ENCODE results near the gene KCNK6. TPM values are rescaled to one million over a fixed set of nuclear protein-coding genes. Genes with fewer than 3 reads are reported as not detected.
A peak's percentile ranks its signal among the peaks of the same experiment; 100 is the strongest.

KCNK6 gene
- polyA plus RNA-seq, 1 donor, result 4.7 TPM

DNA sequence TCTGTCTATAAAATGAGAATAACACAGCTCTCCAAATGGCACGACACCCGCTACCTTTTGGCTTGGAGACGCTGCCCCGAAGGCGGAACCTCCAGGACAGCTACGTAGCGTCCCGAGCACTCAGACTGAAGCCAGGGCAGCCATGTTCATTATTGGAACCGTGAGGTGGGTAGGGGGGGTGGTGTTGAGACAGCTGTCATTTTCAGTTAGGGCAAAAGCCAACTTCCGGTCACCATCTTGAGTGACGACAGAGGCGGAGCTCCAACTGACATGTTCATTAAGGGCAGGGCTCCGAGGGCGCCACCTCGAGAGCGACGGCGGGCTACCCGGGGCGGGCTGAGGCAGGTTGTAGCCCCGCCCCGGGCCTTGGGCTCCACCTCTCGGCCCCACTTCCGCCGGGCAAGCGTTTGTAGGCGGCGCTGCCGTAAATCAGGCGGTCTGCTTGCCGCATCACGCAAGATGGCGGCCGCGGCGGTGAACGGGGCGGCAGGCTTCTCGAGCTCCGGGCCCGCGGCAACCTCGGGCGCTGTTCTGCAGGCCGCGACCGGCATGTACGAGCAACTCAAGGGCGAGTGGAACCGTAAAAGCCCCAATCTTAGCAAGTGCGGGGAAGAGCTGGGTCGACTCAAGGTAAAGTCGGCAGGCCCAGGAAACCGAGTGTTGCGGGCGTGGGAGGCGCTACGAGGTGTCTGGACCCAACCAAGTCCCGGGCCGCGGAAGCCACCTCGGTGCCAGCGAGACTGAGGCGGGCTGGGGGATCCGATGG lies 54.9 kb downstream of the KCNK6 start, which contains the start of gene PSMD8:
TSS of gene PSMD8 (plus strand) at position 240 of the 766 bp plus-strand sequence. CDS start at position 271, 31 bp downstream.
- peak within 1 kb of the TSS; percentile 75 for H3K4me3 ChIP-seq (ENCODE audit: low read length)
- no peaks in the 10 kb centered on the region for H3K27me3 ChIP-seq (ENCODE audit: control insufficient read depth, insufficient read depth, low read length)
- no CpG with 5 or more reads among the region's 65 CpGs for WGBS (ENCODE audit: insufficient coverage, low lambda C conversion rate)
- DNase-seq, result peak; percentile 100
- H3K36me3 ChIP-seq (ENCODE audit: control insufficient read depth, insufficient read depth, low read length), result peaks cover 23% of the 10 kb centered on the region
- peaks cover 11% of the 10 kb centered on the region for H3K4me1 ChIP-seq (ENCODE audit: control insufficient read depth, insufficient read depth, low read length)
- peak within 1 kb of the TSS; percentile 89 for H3K27ac ChIP-seq (ENCODE audit: low read length)
- no peaks in the 10 kb centered on the region for H3K9me3 ChIP-seq (ENCODE audit: control insufficient read depth, low read depth, low read length)

DNA sequence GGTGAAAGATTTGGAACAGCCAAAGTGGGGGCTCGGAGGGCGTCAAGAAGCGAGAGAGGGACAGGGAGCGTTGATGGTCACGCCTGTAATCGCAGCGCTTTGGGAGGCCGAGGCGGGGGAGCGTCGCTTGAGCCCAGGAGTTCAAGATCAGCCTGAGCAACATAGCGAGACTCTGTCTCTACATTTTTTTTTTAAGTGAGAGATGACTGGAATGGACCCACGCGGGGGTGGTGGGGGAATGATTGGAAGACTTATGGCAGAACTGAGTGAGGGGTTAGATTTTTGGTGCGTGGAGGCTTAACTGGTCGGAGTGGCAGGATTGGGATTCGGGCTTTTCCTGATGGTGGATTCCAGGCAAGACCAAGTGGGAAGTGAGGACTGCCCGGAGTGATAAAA lies 55.5 kb downstream of the KCNK6 start:
- peak overlapping the region; percentile 75 for H3K4me3 ChIP-seq (ENCODE audit: low read length)
- no peaks in the 10 kb centered on the region for H3K9me3 ChIP-seq (ENCODE audit: control insufficient read depth, low read depth, low read length)
- peaks cover 25% of the 10 kb centered on the region for H3K36me3 ChIP-seq (ENCODE audit: control insufficient read depth, insufficient read depth, low read length)
- H3K27ac ChIP-seq (ENCODE audit: low read length), result peak overlapping the region; percentile 88
- no peak for DNase-seq
- no peaks in the 10 kb centered on the region for H3K27me3 ChIP-seq (ENCODE audit: control insufficient read depth, insufficient read depth, low read length)
- no CpG with 5 or more reads among the region's 18 CpGs for WGBS (ENCODE audit: insufficient coverage, low lambda C conversion rate)
- peaks cover 11% of the 10 kb centered on the region for H3K4me1 ChIP-seq (ENCODE audit: control insufficient read depth, insufficient read depth, low read length)

- Histone ChIP-seq H3K27me3 (ENCODE audit: control insufficient read depth, insufficient read depth, low read length) (no peaks in the 10 kb centered on the region), H3K4me3 (ENCODE audit: low read length) (peak overlapping the region; percentile 75), H3K4me1 (ENCODE audit: control insufficient read depth, insufficient read depth, low read length) (peaks cover 11% of the 10 kb centered on the region), H3K36me3 (ENCODE audit: control insufficient read depth, insufficient read depth, low read length) (peaks cover 31% of the 10 kb centered on the region), H3K9me3 (ENCODE audit: control insufficient read depth, low read depth, low read length) (no peaks in the 10 kb centered on the region), H3K27ac (ENCODE audit: low read length) (no peak overlapping the region)
- WGBS (ENCODE audit: insufficient coverage, low lambda C conversion rate), result no CpG with 5 or more reads among the region's 5 CpGs
- no peak for DNase-seq
These were observed 56.1 kb downstream of the KCNK6 start for GRCh38 chr19:38375748-38376147.

DNA sequence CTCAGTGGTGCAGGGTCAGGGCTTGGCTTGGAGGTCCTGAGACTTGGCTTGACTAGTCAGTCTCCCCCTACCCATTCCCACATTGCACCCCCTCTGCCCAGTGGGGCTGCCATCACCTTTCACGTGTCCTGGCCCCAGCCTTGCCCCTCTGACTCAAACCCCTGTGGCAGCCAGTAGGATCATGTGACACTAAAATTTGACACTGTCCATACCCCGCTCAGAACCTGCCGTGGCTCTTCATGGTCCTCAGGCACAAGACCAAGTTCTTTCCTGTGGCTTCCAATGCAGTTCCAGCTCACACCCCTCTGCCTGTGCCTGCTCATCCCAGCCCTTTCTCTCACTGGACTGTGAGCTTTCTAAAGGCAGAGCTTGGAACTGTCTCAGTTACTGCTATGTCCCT lies 56.9 kb downstream of the KCNK6 start:
- Histone ChIP-seq H3K9me3 (ENCODE audit: control insufficient read depth, low read depth, low read length) (no peaks in the 10 kb centered on the region), H3K36me3 (ENCODE audit: control insufficient read depth, insufficient read depth, low read length) (peaks cover 39% of the 10 kb centered on the region), H3K4me3 (ENCODE audit: low read length) (no peak overlapping the region), H3K4me1 (ENCODE audit: control insufficient read depth, insufficient read depth, low read length) (peaks cover 11% of the 10 kb centered on the region), H3K27ac (ENCODE audit: low read length) (no peak overlapping the region), H3K27me3 (ENCODE audit: control insufficient read depth, insufficient read depth, low read length) (no peaks in the 10 kb centered on the region)
- WGBS (ENCODE audit: insufficient coverage, low lambda C conversion rate), result no CpG with 5 or more reads among the region's 3 CpGs
- no peak for DNase-seq

DNA sequence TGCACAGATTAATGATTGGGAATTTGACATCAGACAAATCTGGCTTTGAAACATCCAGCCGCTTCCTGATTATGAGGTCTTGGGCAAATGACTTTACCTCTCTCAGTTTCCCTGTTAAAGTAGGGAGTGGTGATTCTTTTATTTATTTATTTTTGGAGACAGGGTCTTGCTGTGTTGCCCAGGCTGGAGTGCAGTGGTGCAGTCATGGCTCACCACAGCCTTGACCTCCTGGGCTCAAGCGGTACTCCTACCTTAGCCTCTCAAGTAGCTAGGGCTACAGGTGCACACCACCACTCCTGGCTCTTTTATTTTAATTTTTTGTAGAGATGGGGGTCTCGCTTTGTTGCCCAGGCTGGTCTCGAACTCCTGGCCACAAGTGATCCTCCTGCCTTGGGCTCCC lies 57.4 kb downstream of the KCNK6 start:
- no peaks in the 10 kb centered on the region for H3K9me3 ChIP-seq (ENCODE audit: control insufficient read depth, low read depth, low read length)
- peaks cover 44% of the 10 kb centered on the region for H3K36me3 ChIP-seq (ENCODE audit: control insufficient read depth, insufficient read depth, low read length)
- H3K4me3 ChIP-seq (ENCODE audit: low read length), result no peak overlapping the region
- H3K27me3 ChIP-seq (ENCODE audit: control insufficient read depth, insufficient read depth, low read length), result no peaks in the 10 kb centered on the region
- WGBS (ENCODE audit: insufficient coverage, low lambda C conversion rate), result no CpG with 5 or more reads among the region's 4 CpGs
- peaks cover 11% of the 10 kb centered on the region for H3K4me1 ChIP-seq (ENCODE audit: control insufficient read depth, insufficient read depth, low read length)
- H3K27ac ChIP-seq (ENCODE audit: low read length), result no peak overlapping the region
- DNase-seq, result no peak

DNA sequence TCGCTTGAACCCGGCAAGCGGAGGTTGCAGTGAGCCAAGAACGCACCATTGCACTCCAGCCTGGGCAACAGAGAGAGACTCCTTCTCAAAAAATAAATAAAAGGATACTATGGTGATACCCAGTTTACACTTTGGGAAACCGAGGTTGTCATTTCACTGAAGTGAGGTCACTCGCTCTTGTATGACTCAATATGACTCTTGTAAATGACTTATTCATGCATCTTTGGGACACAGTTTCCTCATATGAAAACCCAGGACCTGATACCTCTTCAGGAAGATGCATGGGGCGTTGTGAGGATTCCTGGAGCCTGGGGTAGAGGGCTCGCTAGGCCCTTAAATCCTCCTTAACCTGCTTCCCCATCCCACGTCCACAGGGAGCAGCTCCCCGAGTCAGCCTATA lies 59.2 kb downstream of the KCNK6 start:
- H3K4me3 ChIP-seq (ENCODE audit: low read length), result no peak overlapping the region
- H3K9me3 ChIP-seq (ENCODE audit: control insufficient read depth, low read depth, low read length), result no peaks in the 10 kb centered on the region
- no peak overlapping the region for H3K27ac ChIP-seq (ENCODE audit: low read length)
- peaks cover 11% of the 10 kb centered on the region for H3K4me1 ChIP-seq (ENCODE audit: control insufficient read depth, insufficient read depth, low read length)
- WGBS (ENCODE audit: insufficient coverage, low lambda C conversion rate), result no CpG with 5 or more reads among the region's 10 CpGs
- no peak for DNase-seq
- H3K36me3 ChIP-seq (ENCODE audit: control insufficient read depth, insufficient read depth, low read length), result peaks cover 59% of the 10 kb centered on the region
- H3K27me3 ChIP-seq (ENCODE audit: control insufficient read depth, insufficient read depth, low read length), result no peaks in the 10 kb centered on the region

DNA sequence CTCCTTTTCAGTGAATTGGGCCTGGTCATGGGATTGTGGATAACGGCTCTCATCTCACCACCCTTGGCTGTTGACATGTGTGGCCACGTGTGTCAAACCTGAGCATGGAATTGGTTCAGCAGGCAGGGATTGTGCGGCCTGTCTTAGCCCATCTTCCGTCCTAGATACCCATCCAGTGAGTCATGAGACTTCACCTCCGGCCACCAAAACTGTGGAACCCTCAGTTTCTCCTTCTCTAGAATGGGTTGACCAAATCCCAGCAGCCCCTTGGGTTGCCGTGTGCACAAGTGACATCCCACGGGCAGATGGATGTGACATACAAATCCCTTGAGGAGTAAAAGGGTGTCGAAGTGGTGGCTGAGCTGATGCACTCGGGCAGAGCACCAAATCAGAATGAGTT lies 61.5 kb downstream of the KCNK6 start:
- peaks cover 3% of the 10 kb centered on the region for H3K9me3 ChIP-seq (ENCODE audit: control insufficient read depth, low read depth, low read length)
- no peak overlapping the region for H3K4me3 ChIP-seq (ENCODE audit: low read length)
- no CpG with 5 or more reads among the region's 9 CpGs for WGBS (ENCODE audit: insufficient coverage, low lambda C conversion rate)
- peaks cover 6% of the 10 kb centered on the region for H3K4me1 ChIP-seq (ENCODE audit: control insufficient read depth, insufficient read depth, low read length)
- H3K36me3 ChIP-seq (ENCODE audit: control insufficient read depth, insufficient read depth, low read length), result peaks cover 64% of the 10 kb centered on the region
- peaks cover 18% of the 10 kb centered on the region for H3K27me3 ChIP-seq (ENCODE audit: control insufficient read depth, insufficient read depth, low read length)
- H3K27ac ChIP-seq (ENCODE audit: low read length), result no peak overlapping the region
- no peak for DNase-seq

Other genes starting within 250 kb of the KCNK6 start
- 1.8 TPM for gene DPF1, start 95.6 kb upstream of the KCNK6 start, polyA plus RNA-seq
- 31.2 TPM for gene PPP1R14A, start 63.5 kb upstream of the KCNK6 start, polyA plus RNA-seq
- 390 TPM for gene SPINT2, start 55.3 kb upstream of the KCNK6 start, polyA plus RNA-seq
- 387 TPM for gene C19orf33, start 15.6 kb upstream of the KCNK6 start, polyA plus RNA-seq
- 22.0 TPM for gene YIF1B, start 3.9 kb upstream of the KCNK6 start, polyA plus RNA-seq
- 13.4 TPM for gene CATSPERG, start 16.0 kb downstream of the KCNK6 start, polyA plus RNA-seq
- 138 TPM for gene PSMD8, start 54.7 kb downstream of the KCNK6 start, polyA plus RNA-seq
- 4.4 TPM for gene GGN, start 68.2 kb downstream of the KCNK6 start, polyA plus RNA-seq
- gene SPRED3, start 68.9 kb downstream of the KCNK6 start, polyA plus RNA-seq, result 3.9 TPM
- 26.9 TPM for gene FAM98C, start 83.2 kb downstream of the KCNK6 start, polyA plus RNA-seq
- gene RASGRP4, start 106.4 kb downstream of the KCNK6 start, polyA plus RNA-seq, result 1.5 TPM
- gene RYR1, start 113.8 kb downstream of the KCNK6 start, polyA plus RNA-seq, result 2.9 TPM